HG02763 (cell line): Measurements from ENCODE around the gene CEACAM21.

Experiments
- ATAC-seq: cut with Tn5 transposase; IDR thresholded peaks from one replicate; pipeline ENCODE4 v1.9.1; 2021; ENCODE audit warnings: mild to moderate bottlenecking, moderate library complexity; ENCODE audit not compliant: unreplicated experiment

Gene CEACAM21

DNA sequence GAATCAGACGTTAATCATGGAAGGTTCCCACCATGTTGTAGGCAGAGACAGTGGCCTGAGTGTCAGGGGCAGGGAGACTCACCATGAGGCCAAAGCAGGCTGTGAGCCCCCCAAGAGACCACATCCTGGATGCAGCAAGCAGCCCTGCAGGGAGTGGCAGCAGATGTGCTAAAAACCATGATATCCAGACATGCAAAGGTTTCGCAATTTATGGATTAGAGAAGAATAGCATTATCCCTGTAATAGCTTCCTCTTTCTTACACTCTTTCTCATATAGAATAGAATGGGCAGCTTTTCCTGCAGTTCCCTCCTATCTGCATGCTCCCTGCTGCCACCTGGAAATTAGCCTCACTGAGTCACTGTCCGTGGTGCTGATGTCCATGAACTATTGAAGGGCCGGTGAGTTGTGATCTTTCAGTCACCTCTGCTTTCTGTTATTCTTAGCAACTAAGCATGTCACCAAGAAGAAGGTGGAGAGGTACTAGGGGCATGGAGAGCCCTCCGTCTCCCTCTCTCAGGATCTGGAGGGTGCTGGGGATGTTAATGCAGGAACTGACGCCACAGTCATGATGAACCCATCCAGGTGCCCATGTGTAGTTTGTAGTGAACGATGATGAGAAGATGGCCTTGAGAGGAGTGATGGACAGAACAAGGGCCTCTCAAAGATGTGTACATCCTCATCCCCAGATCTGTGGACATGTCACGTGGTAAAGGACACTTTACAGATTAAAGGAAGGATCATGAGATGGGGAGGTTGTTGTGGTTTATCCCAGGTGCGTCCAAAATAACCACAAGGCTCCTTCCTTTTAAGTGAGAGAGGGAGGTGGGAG is 41.0 kb downstream of the CEACAM21 start:
- ATAC-seq: no peak

- ATAC-seq: no peak
Measured at GRCh38 chr19:41617941-41618730, 42.2 kb downstream of the CEACAM21 start.

DNA sequence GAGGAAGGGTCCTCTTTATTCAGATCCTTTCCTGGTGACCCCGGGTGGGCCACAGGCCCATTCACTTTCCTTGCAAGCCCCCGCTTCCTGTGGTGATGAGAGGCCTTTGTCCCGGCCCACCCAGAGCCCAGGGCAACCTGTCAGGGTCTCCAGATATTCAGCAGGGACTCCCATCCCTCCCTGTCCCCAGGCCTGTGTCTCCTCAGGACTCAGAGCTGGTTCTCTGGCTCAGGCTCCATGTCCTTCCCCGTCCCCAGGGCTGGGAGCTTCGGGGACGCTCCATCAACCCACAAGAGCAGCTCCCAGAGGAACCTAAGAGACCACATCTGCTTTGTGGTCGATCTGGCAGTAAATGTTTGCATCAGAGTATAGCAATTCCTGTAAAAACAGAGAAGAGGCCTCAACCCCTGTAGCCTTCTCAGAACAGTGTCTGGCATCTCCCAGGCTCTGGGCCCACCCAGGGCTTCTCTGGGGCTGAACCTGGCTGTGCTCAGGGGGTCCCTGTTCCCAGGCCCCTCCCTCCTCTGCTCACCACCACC is 43.1 kb downstream of the CEACAM21 start:
- no peak for ATAC-seq

DNA sequence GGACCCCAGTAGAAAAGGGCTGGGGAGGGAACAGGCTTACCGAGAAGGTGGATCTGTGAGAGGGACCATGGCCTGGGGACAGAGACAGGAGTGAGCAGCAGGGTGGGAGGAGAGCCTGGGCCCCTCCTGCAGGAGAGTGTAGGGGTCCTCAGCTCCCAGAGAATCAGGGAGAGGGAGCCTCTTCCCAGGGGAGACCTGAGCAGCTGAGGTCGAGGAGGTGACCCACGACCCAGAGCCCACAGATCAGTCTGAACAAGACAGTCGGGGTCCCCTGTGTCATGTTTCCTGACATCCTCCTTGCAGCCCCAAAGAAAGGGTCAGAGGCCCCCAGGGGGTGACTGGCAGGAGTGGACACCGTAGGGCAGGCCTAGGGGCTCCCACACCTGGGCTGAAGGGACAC is 44.2 kb downstream of the CEACAM21 start:
- no peak for ATAC-seq

GRCh38 chr19:41621226-41621625 is 45.3 kb downstream of the CEACAM21 start:
- ATAC-seq: no peak

GRCh38 chr19:41621654-41622053 is 45.7 kb downstream of the CEACAM21 start:
- ATAC-seq: no peak

- ATAC-seq: no peak
Measured at GRCh38 chr19:41623360-41623759, 47.4 kb downstream of the CEACAM21 start.

GRCh38 chr19:41624515-41624914 is 48.5 kb downstream of the CEACAM21 start:
- ATAC-seq: no peak

GRCh38 chr19:41624937-41625336 is 49.0 kb downstream of the CEACAM21 start:
- no peak for ATAC-seq

DNA sequence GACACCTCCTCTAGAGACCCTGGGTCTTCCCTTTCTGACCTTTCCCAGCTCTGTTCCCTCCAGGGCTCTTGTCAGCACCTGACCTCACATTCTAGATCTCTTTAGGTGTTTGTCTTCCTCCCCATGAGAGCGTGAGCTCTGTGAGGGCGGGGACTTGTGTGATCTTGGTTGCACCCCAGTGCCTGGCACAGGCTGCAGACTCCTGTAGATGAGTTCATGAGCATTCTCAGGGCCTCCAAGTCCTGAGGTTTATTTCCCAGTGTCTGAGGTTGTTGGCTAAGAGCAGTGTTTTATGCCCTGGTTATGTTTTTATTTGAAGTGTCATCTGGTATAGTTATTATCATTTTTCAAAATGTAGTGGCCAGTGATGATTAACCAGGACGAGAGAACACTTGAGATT is 50.3 kb downstream of the CEACAM21 start:
- no peak for ATAC-seq

DNA sequence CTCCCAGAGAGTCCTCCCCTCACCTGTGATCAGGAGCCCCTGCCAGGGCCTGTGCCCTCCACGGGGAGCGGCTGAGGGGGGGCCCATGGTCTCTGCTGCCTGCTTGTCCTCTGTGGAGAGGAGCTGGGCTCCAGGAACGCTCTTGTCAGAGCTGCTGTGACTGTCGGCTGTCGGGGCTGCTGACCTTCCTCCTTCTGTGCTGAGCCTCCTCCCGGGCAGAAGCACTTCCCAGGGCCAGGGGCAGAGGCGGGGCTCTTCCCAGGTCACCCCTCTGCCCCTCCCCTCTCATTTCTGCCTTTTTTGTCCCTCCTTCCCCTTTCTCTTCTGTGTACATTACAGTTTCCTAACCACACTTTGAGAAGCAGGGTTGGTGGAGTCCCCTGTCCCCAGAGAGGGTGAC is 50.9 kb downstream of the CEACAM21 start, which contains the start of gene CEACAM4:
TSS of gene CEACAM4 (minus strand) at position 198 of the 400 bp plus-strand sequence. CDS start at position 87, 111 bp downstream.
- ATAC-seq: no peak

GRCh38 chr19:41627966-41628675 is 52.2 kb downstream of the CEACAM21 start:
- no peak for ATAC-seq
